ENCODE data around the gene TBC1D22A. TPM values are rescaled to one million over a fixed set of nuclear protein-coding genes. Genes with fewer than 3 reads are reported as not detected.

TBC1D22A gene
- total and polyA plus RNA-seq, 2 donors (not counting 3 experiments of a cell fraction or from before 2014, with no cell fraction given), result 26.1 to 32.4 TPM

DNA sequence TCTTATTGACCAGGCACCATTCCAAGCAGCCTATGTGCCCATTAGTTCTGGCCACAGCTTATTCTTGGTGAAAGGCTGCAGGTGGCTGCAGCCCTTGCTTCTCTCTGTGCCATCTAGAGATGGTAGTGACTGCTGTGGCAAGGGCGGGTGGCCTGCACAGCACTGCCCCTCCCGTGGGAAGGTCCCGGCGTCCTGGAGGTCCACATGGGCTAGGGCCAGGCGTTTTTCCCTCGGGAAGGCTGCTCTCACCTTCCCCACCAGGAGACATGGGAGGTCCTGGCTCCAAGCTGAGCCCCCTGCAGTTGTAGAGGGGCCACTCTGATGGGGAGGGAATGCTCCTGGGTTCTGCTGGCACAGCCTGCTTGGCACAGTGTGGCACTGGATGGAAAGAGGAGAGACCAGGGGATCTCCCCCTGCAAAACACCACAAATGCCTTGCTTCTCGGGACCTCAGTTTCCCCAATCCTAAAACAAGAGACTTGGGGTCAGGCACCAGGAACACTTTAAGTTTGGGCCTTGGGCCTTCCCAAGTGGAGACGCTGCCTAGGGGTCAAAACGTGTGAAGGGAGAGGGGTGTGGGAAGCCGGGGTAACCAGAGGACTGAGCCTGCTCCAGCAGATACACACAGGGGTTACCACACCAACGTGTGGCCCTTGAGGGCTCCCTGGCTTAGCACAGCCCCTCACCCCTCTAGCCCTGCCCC, 10.0 kb upstream of the TBC1D22A start:
- no peaks in the 10 kb centered on the region for H3K36me3 ChIP-seq (ENCODE audit: control insufficient read depth in 2 of 2, extremely low read depth in 1 of 2, insufficient read depth in 2 of 2, low read length in 2 of 2)
- no peaks in the 10 kb centered on the region for H3K79me2 ChIP-seq (ENCODE audit: control insufficient read depth, insufficient read depth, low read length)
- dilution Hi-C loops (cut with MboI; ENCODE audit: extremely low pct_ligation_motif_present, low sequenced_read_pairs) (no loop called here), intact Hi-C loops (cut with micrococcal nuclease) (no loop called here)
- FAIRE-seq (no peak), DNase-seq (ENCODE audit: low read depth, low spot score) (no peak)
- peaks cover 51% of the 10 kb centered on the region for H3K4me1 ChIP-seq (ENCODE audit: control insufficient read depth, extremely low read depth, insufficient read depth, low read length)
- peak overlapping the region; percentile 23 for H3K27ac ChIP-seq (ENCODE audit: insufficient read depth, low read depth, low read length)
- H3K27me3 ChIP-seq (ENCODE audit: control insufficient read depth in 2 of 2, insufficient read depth in 2 of 2, low read length in 2 of 2), result no peaks in the 10 kb centered on the region
- H3K9me3 ChIP-seq (replicated peaks; ENCODE audit: control insufficient read depth, insufficient read depth, low read length), result no peaks in the 10 kb centered on the region
- ChIA-PET POLR2A (no interaction called here), CTCF (interaction anchor here (1.5 kb wide), 1 partner anchor 14 kb away, joined by 3 read pairs; the partner anchor contains the start of gene CERK)
- H3K4me2 ChIP-seq (ENCODE audit: insufficient read depth, low read length), result no peak overlapping the region
- no peak for TF ChIP-seq GATA2 (IDR thresholded peaks at IDR 0.05; ENCODE audit: insufficient read depth, insufficient read length, low read depth, low read length)
- TF ChIP-seq MAX (IDR thresholded peaks at IDR 0.05; ENCODE audit: insufficient read depth, insufficient read length), result no peak
- TF ChIP-seq EZH2 (IDR thresholded peaks at IDR 0.05; ENCODE audit: borderline replicate concordance, low read depth, low read length, severe bottlenecking), result no peak
- TF ChIP-seq JUN (IDR thresholded peaks at IDR 0.05; ENCODE audit: borderline replicate concordance, insufficient read depth, insufficient read length, low read depth), result no peak
- no peak for TF ChIP-seq POLR2AphosphoS5 (IDR thresholded peaks at IDR 0.05; ENCODE audit: insufficient read depth, low read depth, low read length)
- TF ChIP-seq CTCF (IDR thresholded peaks at IDR 0.05; ENCODE audit: extremely low read depth in 1 of 2, insufficient read depth in 1 of 2, low read depth in 1 of 2, low read length in 2 of 2), result no peak
- TF ChIP-seq MYC (IDR thresholded peaks at IDR 0.05; ENCODE audit: low read depth, low read length), result no peak
- TF ChIP-seq POLR2A (IDR thresholded peaks at IDR 0.05; ENCODE audit: low read depth, low read length), result no peak
- no peak for TF ChIP-seq FOS (IDR thresholded peaks at IDR 0.05; ENCODE audit: borderline replicate concordance, insufficient read depth, low read length)
- no peaks in the 10 kb centered on the region for H3K9me1 ChIP-seq (replicated peaks; ENCODE audit: control insufficient read depth, extremely low read depth, insufficient read depth, low read length)
- no TSS peak for BruUV-seq (replicated peaks)
- H2AFZ ChIP-seq (ENCODE audit: low read depth, low read length), result no peak overlapping the region
- no peak overlapping the region for H3K4me3 ChIP-seq (replicated peaks in 1 of 3; ENCODE audit: insufficient read depth in 1 of 3, low read depth in 1 of 3, low read length in 3 of 3)
- H4K20me1 ChIP-seq (replicated peaks; ENCODE audit: control insufficient read depth, extremely low read depth, insufficient read depth, low read length), result no peaks in the 10 kb centered on the region
- no peak overlapping the region for H3K9ac ChIP-seq (replicated peaks; ENCODE audit: extremely low read depth, insufficient read depth, low read length)
